GM12878 (cell line): ENCODE results near the gene PPIA. TPM values are rescaled to one million over a fixed set of nuclear protein-coding genes. Genes with fewer than 3 reads are reported as not detected.

Experiments
- ATAC-seq: fragments of 200-7000 bp; cut with Tn5 transposase; 3 replicates; pipeline ENCODE4 v1.9.1; 2020; ENCODE audit warnings: mild to moderate bottlenecking, moderate library complexity
- BruUV-seq: library from RNA; stranded (reverse); fragments of 400-500 nt; replicated peaks from 2 replicates; lab custom pipeline; 2021; lab: Mats Ljungman, UMichigan
- CTCF ChIA-PET: fragments of 300-600 bp; sonication (Branson Sonifier 250); formaldehyde crosslinking; extraction: SDS; loops from one replicate; lab custom pipeline; 2021; ENCODE audit warnings: inconsistent platforms; lab: Yijun Ruan, JAX
- POLR2A ChIA-PET: fragments of 350-600 bp; formaldehyde crosslinking; extraction: SDS; loops from one replicate; lab custom pipeline; 2021; ENCODE audit warnings: inconsistent platforms; lab: Charles Lee
- RAD21 ChIA-PET: fragments of 300-600 bp; sonication (Branson Sonifier 250); formaldehyde crosslinking; loops from one replicate; lab custom pipeline; 2023; ENCODE audit warnings: antibody characterized with exemption; ENCODE audit not compliant: unreplicated experiment; lab: Charles Lee
- SMC1A ChIA-PET: fragments of 300-600 bp; sonication (Branson Sonifier 250); formaldehyde crosslinking; loops from one replicate; lab custom pipeline; 2023; ENCODE audit not compliant: unreplicated experiment, uncharacterized antibody; lab: Charles Lee
- DNase-seq: peaks from one replicate; pipeline ENCODE4 v3.0.0-alpha.2; 2011; ENCODE audit warnings: low read depth, low spot score
- FAIRE-seq: peaks from 3 replicates; lab custom pipeline; 2011; peaks lifted over from hg19 to GRCh38; lab: Jason Lieb, UNC
- H2AFZ ChIP-seq: 2 replicates; pipeline ENCODE4 v1.6.0; 2011; ENCODE audit warnings: low read depth, low read length, control low read depth; ENCODE audit not compliant: control insufficient read depth
- H3K27ac ChIP-seq: 2 replicates; pipeline ENCODE4 v1.5.1; 2011; ENCODE audit warnings: control low read depth; ENCODE audit not compliant: control insufficient read depth, insufficient read depth
- H3K27me3 ChIP-seq, 2 experiments: replicated peaks in 1 of 2; 2 replicates each; pipeline versions ENCODE4 v1.6.0 to v1.6.1; 2011; ENCODE audit warnings: low read length in 1 of 2; ENCODE audit not compliant: control insufficient read depth in 2 of 2, insufficient read depth in 2 of 2
- H3K36me3 ChIP-seq, 2 experiments: 2 replicates each; pipeline ENCODE4 v1.5.1; 2011; ENCODE audit warnings: low read length in 1 of 2; ENCODE audit not compliant: control insufficient read depth in 2 of 2, insufficient read depth in 2 of 2
- H3K4me1 ChIP-seq: 2 replicates; pipeline ENCODE4 v1.6.1; 2011; ENCODE audit warnings: mild to moderate bottlenecking, low read length, moderate library complexity, mixed read lengths; ENCODE audit not compliant: control insufficient read depth, insufficient read depth
- H3K4me2 ChIP-seq: 2 replicates; pipeline ENCODE4 v1.6.0; 2011; ENCODE audit warnings: control low read depth; ENCODE audit not compliant: control insufficient read depth, insufficient read depth
- H3K4me3 ChIP-seq: fragments of 200-600 bp; sonication (generic); 2 replicates; pipeline ENCODE4 v1.5.1; 2016
- H3K79me2 ChIP-seq: 2 replicates; pipeline ENCODE4 v1.6.0; 2011; ENCODE audit warnings: low read length; ENCODE audit not compliant: control insufficient read depth, insufficient read depth
- H3K9ac ChIP-seq: 2 replicates; pipeline ENCODE4 v1.8.0; 2011; ENCODE audit warnings: low read length, control low read depth, mixed read lengths; ENCODE audit not compliant: control insufficient read depth, insufficient read depth
- H3K9me3 ChIP-seq: replicated peaks from 3 replicates; pipeline ENCODE4 v1.5.1; 2011; ENCODE audit warnings: mild to moderate bottlenecking, low read length; ENCODE audit not compliant: control insufficient read depth, insufficient read depth
- H4K20me1 ChIP-seq: 2 replicates; pipeline ENCODE4 v1.6.0; 2011; ENCODE audit not compliant: control insufficient read depth, insufficient read depth
- ATF7 ChIP-seq: fragments of 450-650 bp; IDR thresholded peaks from 2 replicates; pipeline ENCODE4 v1.6.1; 2016; ENCODE audit warnings: low read depth, mild to moderate bottlenecking
- BCL3 ChIP-seq: IDR thresholded peaks from 2 replicates; pipeline ENCODE4 v1.6.1; 2011; ENCODE audit warnings: borderline replicate concordance, low read depth, mild to moderate bottlenecking, moderate library complexity, low read length; ENCODE audit not compliant: insufficient read depth, poor library complexity, severe bottlenecking
- CREM ChIP-seq: IDR thresholded peaks from 2 replicates; pipeline ENCODE4 v1.6.1; 2014; ENCODE audit warnings: antibody characterized with exemption, low read depth
- E4F1 ChIP-seq: fragments of 450-650 bp; IDR thresholded peaks from 2 replicates; pipeline ENCODE4 v1.6.1; 2018; ENCODE audit warnings: borderline replicate concordance, mild to moderate bottlenecking; ENCODE audit not compliant: partially characterized antibody
- IKZF1 ChIP-seq: fragments of 450-650 bp; conservative IDR thresholded peaks from 2 replicates; pipeline ENCODE4 v1.6.1; 2017; ENCODE audit warnings: antibody characterized with exemption, mild to moderate bottlenecking
- NR2C1 ChIP-seq: fragments of 450-650 bp; IDR thresholded peaks from 2 replicates; pipeline ENCODE4 v1.6.1; 2017; ENCODE audit warnings: antibody characterized with exemption, mild to moderate bottlenecking, moderate library complexity
- PML ChIP-seq: IDR thresholded peaks from 2 replicates; pipeline ENCODE4 v1.6.1; 2012; ENCODE audit warnings: low read length, inconsistent platforms
- POLR2AphosphoS2 ChIP-seq: IDR thresholded peaks from 2 replicates; pipeline ENCODE4 v1.6.1; 2011; ENCODE audit warnings: low read depth, mild to moderate bottlenecking, low read length, improper control_type of control experiment, moderate library complexity
- POU2F2 ChIP-seq: IDR thresholded peaks from 3 replicates; pipeline ENCODE4 v1.6.1; 2011; ENCODE audit warnings: low read depth, mild to moderate bottlenecking, low read length, borderline replicate concordance
- RFX5 ChIP-seq: IDR thresholded peaks from 2 replicates; pipeline ENCODE4 v1.6.1; 2011; ENCODE audit warnings: low read depth, low read length, improper control_type of control experiment
- SP1 ChIP-seq: IDR thresholded peaks from one replicate; pipeline ENCODE4 v1.6.1; 2011; ENCODE audit warnings: low read depth, low read length
- SREBF2 ChIP-seq: IDR thresholded peaks from 2 replicates; pipeline ENCODE4 v1.6.1; 2012; ENCODE audit warnings: mild to moderate bottlenecking, low read length
- SUPT20H ChIP-seq: IDR thresholded peaks from 2 replicates; pipeline ENCODE4 v1.6.1; 2011; ENCODE audit warnings: low read depth, mild to moderate bottlenecking, low read length, moderate library complexity, borderline replicate concordance; ENCODE audit not compliant: control insufficient read depth
- TCF12 ChIP-seq: IDR thresholded peaks from 2 replicates; pipeline ENCODE4 v1.6.1; 2011; ENCODE audit warnings: low read depth, mild to moderate bottlenecking, low read length
- ZNF274 ChIP-seq: IDR thresholded peaks from one replicate; pipeline ENCODE4 v1.8.0; 2011; ENCODE audit not compliant: insufficient read length, insufficient read depth
- ZSCAN29 ChIP-seq: fragments of 450-650 bp; IDR thresholded peaks from 2 replicates; pipeline ENCODE4 v1.6.1; 2017; ENCODE audit warnings: mild to moderate bottlenecking, moderate library complexity
- WGBS: methylation state at CpG from one replicate; pipeline ENCODE4 v1.1.6; 2016; ENCODE audit warnings: low lambda C conversion rate; ENCODE audit not compliant: insufficient replicate concordance, insufficient coverage; ENCODE audit errors: missing lambda C conversion rate; 5-methylcytosine and 5-hydroxymethylcytosine counted together
- in situ Hi-C: fragments of 300-500 bp; cut with MboI; formaldehyde crosslinking; loops from 9 replicates; pipeline ENCODE4 v1.14.3; 2018; ENCODE audit warnings: mixed read lengths
- intact Hi-C: fragments of 100-400 bp; cut with micrococcal nuclease; formaldehyde crosslinking; loops from one replicate; pipeline ENCODE4 v1.14.2; 2022; ENCODE audit not compliant: unreplicated experiment
- polyA plus RNA-seq, 11 experiments: library from polyadenylated mRNA; depleted of rRNA in 4 of 11; unstranded in 6 of 11; stranded (reverse) in 5 of 11; fragments of >200 nt; fragmentation: Nextera tagmentation in 4 of 11; fragmentation: Illumina TruSeq in 1 of 11; extraction: Ambion mirVana in 4 of 11; extraction: Trizol in 1 of 11; gene quantifications; 1 replicate in 1 of 11; 2 replicates in 10 of 11; pipeline versions ENCODE4 v1.2.1 to v1.2.3, GENCODE V29; 2011 to 2016; ENCODE audit warnings: inconsistent platforms in 2 of 11, missing spikeins in 2 of 11, low read depth in 1 of 11
- total RNA-seq, 4 experiments: library from RNA; depleted of rRNA in 3 of 4; stranded (reverse); fragments of >200 nt in 3 of 4; fragmentation: Illumina TruSeq in 1 of 4; extraction: Trizol in 1 of 4; gene quantifications; 2 replicates each; pipeline versions ENCODE4 v1.2.1 to v1.2.3, GENCODE V29; 2013 to 2021

The PPIA gene
- total and polyA plus RNA-seq, 10 of the 15 experiments (the other 5 are each of a cell fraction or from before 2014, with no cell fraction given), result 2,712 to 7,982 (median 5,027) TPM

- H3K27me3 ChIP-seq, result no peaks in the 10 kb centered on the region
Observed at GRCh38 chr7:44755698-44756627, 40.5 kb upstream of the PPIA start.

More at GRCh38 chr7:44755698-44756627, 40.5 kb upstream of the PPIA start:
- POLR2A ChIA-PET, result interaction anchor here (0.8 kb wide), 1 partner anchor 119 kb away, joined by 7 read pairs; no protein-coding TSS in a partner anchor
- DNase-seq, result no peak
- H3K79me2 ChIP-seq, result peaks cover 55% of the 10 kb centered on the region
- 95% methylated on average over 17 of the region's 17 CpGs for WGBS
- TF ChIP-seq RFX5 (no peak), TCF12 (no peak), ZNF274 (no peak), SUPT20H (no peak), NR2C1 (no peak), E4F1 (no peak), SREBF2 (no peak), POU2F2 (no peak), ZSCAN29 (no peak), ATF7 (no peak), CREM (no peak), SP1 (no peak), BCL3 (no peak), IKZF1 (no peak), PML (no peak), POLR2AphosphoS2 (no peak)
- TF ChIP-seq, all 136 proteins: peak for 0
- H3K9ac ChIP-seq, result no peak overlapping the region
- peaks cover 6% of the 10 kb centered on the region; the same call in 1 of the 2 replicates for H4K20me1 ChIP-seq
- no TSS peak for BruUV-seq
- H2AFZ ChIP-seq, result no peak overlapping the region
- no peaks in the 10 kb centered on the region for H3K9me3 ChIP-seq
- intact Hi-C loops (no loop called here), in situ Hi-C loops (no loop called here)
- H3K4me2 ChIP-seq, result no peak overlapping the region
- no peak for FAIRE-seq
- CTCF ChIA-PET, result no interaction called here
- SMC1A ChIA-PET, result no interaction called here
- no peak overlapping the region; the same call in 1 of the 2 replicates for H3K27ac ChIP-seq
- ATAC-seq, result no peak
- H3K36me3 ChIP-seq, result peaks cover 16 to 20% of the 10 kb centered on the region in 2 experiments
- no peak overlapping the region for H3K4me3 ChIP-seq
- RAD21 ChIA-PET, result no interaction called here
- H3K4me1 ChIP-seq, result peaks cover 31% of the 10 kb centered on the region
